ENCODE results near the gene SERPING1.

SERPING1 gene

DNA sequence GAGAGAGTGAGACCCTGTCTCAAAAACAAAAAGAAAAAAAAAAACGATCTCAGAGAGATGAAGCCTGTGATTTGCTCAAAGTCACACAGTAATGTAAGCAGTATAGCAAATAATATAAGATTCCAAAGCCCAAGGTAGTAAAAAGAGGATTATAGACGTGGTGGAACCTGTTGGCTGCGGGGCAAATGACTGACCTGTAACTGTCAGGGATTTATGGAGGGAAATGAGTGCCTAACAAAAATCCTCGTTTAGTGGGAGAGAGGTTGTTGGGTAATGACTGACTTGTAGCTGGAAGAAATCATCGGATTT is 59.4 kb downstream of the SERPING1 start:
- no peak for DNase-seq

DNA sequence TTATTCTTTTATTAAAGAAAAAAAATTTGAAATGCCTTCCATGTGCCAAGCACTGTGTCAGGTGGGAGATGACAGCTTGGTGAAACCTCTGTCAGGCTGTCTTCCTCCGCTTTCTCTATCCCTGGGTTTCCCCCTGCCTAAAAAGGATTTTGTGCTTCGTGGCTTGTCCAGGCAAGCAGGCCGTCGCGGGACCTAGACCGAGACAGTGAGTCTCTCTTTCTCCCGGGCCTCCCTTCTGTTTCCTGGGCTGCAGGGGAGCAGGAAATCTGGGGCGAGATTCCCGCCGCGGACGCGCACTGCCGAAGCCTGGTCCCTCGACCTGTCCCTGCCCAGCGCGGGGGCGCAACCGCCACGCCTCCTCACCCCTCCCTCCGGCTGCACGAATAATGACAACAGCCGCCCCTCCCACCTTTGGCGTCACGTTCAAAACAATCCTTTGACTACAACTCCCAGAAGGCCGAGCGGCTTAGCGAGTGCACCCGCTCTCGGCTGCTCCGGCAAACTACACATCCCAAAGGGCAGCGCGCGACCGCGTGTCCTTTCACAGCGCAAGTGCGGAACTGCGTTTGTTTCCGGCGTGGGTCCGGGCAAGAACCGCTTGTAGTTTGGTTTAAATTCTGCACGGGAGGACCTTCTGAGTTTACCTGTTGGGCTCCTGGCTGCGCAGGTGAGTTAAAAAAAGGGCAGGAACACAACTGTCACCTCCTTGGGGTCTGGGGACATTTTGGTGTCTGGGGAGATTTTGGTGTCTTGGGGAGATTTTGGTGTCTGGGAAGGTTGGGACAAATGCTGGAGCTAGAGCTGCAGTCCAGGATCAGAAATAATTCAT is 59.9 kb downstream of the SERPING1 start, which contains the start of gene CLP1:
Gene CLP1, plus strand, starts transcription at position 569 of the 829 bp plus-strand sequence. CDS start 1,715 bp downstream, outside the sequence.
- DNase-seq, result peak; percentile 94 to 96 (median 95)

DNA sequence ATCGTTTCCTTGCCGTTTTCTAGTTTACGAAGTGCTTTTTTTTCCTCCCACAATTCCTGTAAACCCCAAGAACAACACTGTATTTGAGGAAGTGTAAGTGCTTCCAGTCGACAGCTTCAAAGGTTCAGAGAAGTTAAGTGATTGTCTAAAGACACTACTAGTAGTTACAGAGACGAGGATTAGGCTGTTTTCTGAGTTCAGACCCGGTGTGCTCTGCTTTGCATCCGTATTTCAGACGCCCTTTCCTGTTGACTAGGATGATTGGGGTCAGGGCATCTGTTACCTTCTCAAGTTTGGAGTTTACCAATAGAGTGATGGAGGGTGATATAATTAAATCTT is 60.5 kb downstream of the SERPING1 start:
- DNase-seq, result no peak

DNA sequence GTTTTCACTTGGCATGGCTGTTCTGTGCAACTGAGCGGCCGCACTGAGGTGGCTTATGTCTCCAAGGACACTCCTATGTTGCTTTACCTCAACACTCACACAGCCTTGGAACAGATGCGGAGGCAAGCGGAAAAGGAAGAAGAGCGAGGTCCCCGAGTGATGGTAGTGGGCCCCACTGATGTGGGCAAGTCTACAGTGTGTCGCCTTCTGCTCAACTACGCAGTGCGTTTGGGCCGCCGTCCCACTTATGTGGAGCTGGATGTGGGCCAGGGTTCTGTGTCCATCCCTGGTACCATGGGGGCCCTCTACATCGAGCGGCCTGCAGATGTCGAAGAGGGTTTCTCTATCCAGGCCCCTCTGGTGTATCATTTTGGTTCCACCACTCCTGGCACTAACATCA is 62.2 kb downstream of the SERPING1 start:
- DNase-seq, result no peak

- DNase-seq, result no peak
Observed at GRCh38 chr11:57662893-57663292, 65.4 kb downstream of the SERPING1 start.

DNA sequence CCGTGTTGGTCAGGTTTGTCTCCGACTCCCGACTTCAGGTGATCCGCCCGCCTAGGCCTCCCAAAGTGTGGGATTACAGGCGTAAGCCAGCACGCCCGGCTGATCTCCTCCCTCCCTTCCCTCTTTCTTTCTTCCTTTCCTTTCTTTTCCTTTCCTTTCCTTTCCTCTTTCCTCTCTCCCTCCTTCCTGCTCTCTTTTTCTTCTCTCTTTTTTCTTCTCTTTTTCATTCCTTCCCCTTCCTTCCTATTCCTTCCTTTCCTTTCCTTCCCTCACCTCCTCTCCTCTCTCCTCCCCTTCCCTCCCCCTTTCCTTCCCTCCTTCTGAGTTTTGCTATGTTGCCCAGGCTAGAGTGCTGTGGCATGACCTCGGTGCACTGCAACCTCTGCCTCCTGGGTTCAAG is 66.5 kb downstream of the SERPING1 start:
- DNase-seq, result no peak

All from activated CD4-positive, CD25-positive, alpha-beta regulatory T cell (primary cell).